Small intestine (tissue), 7 donors: ENCODE data around the gene INF2. TPM values are rescaled to one million over a fixed set of nuclear protein-coding genes. Genes with fewer than 3 reads are reported as not detected.
A peak's percentile ranks its signal among the peaks of the same experiment; 100 is the strongest.
"Not testable (repeated sequence)": the region's sequence is repeated elsewhere in the genome, so short reads cannot be mapped to it uniquely, and the experiment has no call there.

Source experiments
- DNase-seq, 2 donors: peaks; one replicate each; pipeline versions ENCODE4 v3.0.0 to v3.0.0-alpha.2; 2013
- FAIRE-seq: peaks from 2 replicates; lab custom pipeline; 2012; peaks lifted over from hg19 to GRCh38; lab: Jason Lieb, UNC
- H3K27ac ChIP-seq, 3 donors: one replicate each; pipeline ENCODE4 v1.5.1; 2013; ENCODE audit warnings: low read length in 2 of 3, mild to moderate bottlenecking in 2 of 3, control low read depth in 1 of 3, inconsistent platforms in 1 of 3, low read depth in 1 of 3, moderate library complexity in 1 of 3
- H3K27me3 ChIP-seq, 3 donors: one replicate each; pipeline ENCODE4 v1.6.1; 2013; ENCODE audit warnings: low read length in 3 of 3, inconsistent platforms in 1 of 3; ENCODE audit not compliant: control insufficient read depth in 3 of 3, insufficient read depth in 3 of 3
- H3K36me3 ChIP-seq, 3 donors: one replicate each; pipeline ENCODE4 v1.6.1; 2013; ENCODE audit warnings: low read length in 3 of 3, inconsistent platforms in 1 of 3, low read depth in 1 of 3, mild to moderate bottlenecking in 1 of 3, moderate library complexity in 1 of 3; ENCODE audit not compliant: control insufficient read depth in 3 of 3, insufficient read depth in 2 of 3
- H3K4me1 ChIP-seq, 3 donors: one replicate each; pipeline ENCODE4 v1.6.1; 2013; ENCODE audit warnings: low read length in 2 of 3, inconsistent platforms in 1 of 3, low read depth in 1 of 3, mild to moderate bottlenecking in 1 of 3, moderate library complexity in 1 of 3; ENCODE audit not compliant: control insufficient read depth in 3 of 3, insufficient read depth in 2 of 3
- H3K4me3 ChIP-seq, 3 donors: one replicate each; pipeline ENCODE4 v1.5.1; 2013; ENCODE audit warnings: low read length in 3 of 3, control low read depth in 1 of 3, inconsistent platforms in 1 of 3, low read depth in 1 of 3, mild to moderate bottlenecking in 1 of 3, moderate library complexity in 1 of 3
- H3K9me3 ChIP-seq, 2 donors: one replicate each; pipeline ENCODE4 v1.6.1; 2013; ENCODE audit warnings: low read depth in 1 of 2, low read length in 1 of 2; ENCODE audit not compliant: control insufficient read depth in 2 of 2, insufficient read depth in 1 of 2
- WGBS, 3 donors: extraction: QIAGEN DNeasy Blood & Tissue Kit; methylation state at CpG; one replicate each; pipeline ENCODE4 v1.1.7; 2013; 5-methylcytosine and 5-hydroxymethylcytosine counted together
- polyA plus RNA-seq, 4 donors: library from polyadenylated mRNA; stranded (reverse) in 3 of 4; unstranded in 1 of 4; fragments of 200-250 nt in 3 of 4; fragments of 120-200 nt in 1 of 4; gene quantifications; one replicate each; pipeline versions ENCODE4 v1.2.1 to v1.2.3, GENCODE V29; 2013
- donor health status: healthy with polysubstance abuse.
- donor health status: control.
- donor health status: control.
- donor health status: Bipolar disorder and iron deficiency.
- donor health status: healthy.

The INF2 gene
- polyA plus RNA-seq, 4 donors: 62.6 to 364 (median 197) TPM

GRCh38 chr14:104724407-104724980 is 35.1 kb downstream of the INF2 start:
- FAIRE-seq (no peak), DNase-seq (peak; percentile 33 to 46)
- Histone ChIP-seq H3K9me3 (no peaks in the 10 kb centered on the region), H3K27ac (no peak overlapping the region), H3K4me1 (peaks cover 0 to 13% (median 4%) of the 10 kb centered on the region in 3 donors), H3K4me3 (peak overlapping the region; percentile 36 to 63 (median 55)), H3K27me3 (no peaks in the 10 kb centered on the region), H3K36me3 (peaks cover 0 to 31% (median 4%) of the 10 kb centered on the region in 3 donors)
- 4 to 5% (median 4%) methylated on average over 11 to 27 of the region's 27 CpGs for WGBS, 3 donors

GRCh38 chr14:104724981-104725771 is 35.8 kb downstream of the INF2 start:
- Histone ChIP-seq H3K4me1 (peaks cover 0 to 13% (median 4%) of the 10 kb centered on the region in 3 donors), H3K27me3 (no peaks in the 10 kb centered on the region), H3K9me3 (no peaks in the 10 kb centered on the region), H3K27ac (no peak overlapping the region), H3K36me3 (peaks cover 0 to 25% (median 4%) of the 10 kb centered on the region in 3 donors), H3K4me3 (peak overlapping the region in 2 of 3 donors; percentile 55 to 63)
- DNase-seq (peak in 1 of 2 donors; percentile 44), FAIRE-seq (no peak)
- 36 to 44% (median 37%) methylated on average over 23 to 24 of the region's 24 CpGs for WGBS, 3 donors

GRCh38 chr14:104725772-104726548 is 36.5 kb downstream of the INF2 start:
- WGBS, 3 donors: 62 to 78% (median 74%) methylated on average over 19 to 25 of the region's 25 CpGs
- Histone ChIP-seq H3K4me1 (peaks cover 0 to 13% (median 4%) of the 10 kb centered on the region in 3 donors), H3K36me3 (peaks cover 0 to 23% (median 4%) of the 10 kb centered on the region in 3 donors), H3K27me3 (no peaks in the 10 kb centered on the region), H3K9me3 (no peaks in the 10 kb centered on the region), H3K27ac (no peak overlapping the region), H3K4me3 (no peak overlapping the region)
- DNase-seq (no peak), FAIRE-seq (no peak)

GRCh38 chr14:104726600-104727451 is 37.4 kb downstream of the INF2 start:
- no peak for FAIRE-seq
- WGBS, 3 donors: 39 to 53% (median 49%) methylated on average over 21 of the region's 21 CpGs
- peaks cover 0 to 13% (median 4%) of the 10 kb centered on the region in 3 donors for H3K4me1 ChIP-seq

GRCh38 chr14:104728631-104729030 is 39.2 kb downstream of the INF2 start:
- no peaks in the 10 kb centered on the region for H3K9me3 ChIP-seq
- FAIRE-seq (no peak), DNase-seq (no peak)
- H3K4me3 ChIP-seq: no peak overlapping the region
- H3K36me3 ChIP-seq: no peaks in the 10 kb centered on the region
- 89 to 91% (median 90%) methylated on average over 17 of the region's 17 CpGs for WGBS, 3 donors
- peaks cover 0 to 13% (median 6%) of the 10 kb centered on the region in 3 donors for H3K4me1 ChIP-seq
- H3K27ac ChIP-seq: no peak overlapping the region
- H3K27me3 ChIP-seq: no peaks in the 10 kb centered on the region

More at GRCh38 chr14:104726600-104727451, 37.4 kb downstream of the INF2 start:
- no peak for DNase-seq
- Histone ChIP-seq H3K9me3 (no peaks in the 10 kb centered on the region), H3K27ac (no peak overlapping the region), H3K36me3 (peaks cover 0 to 15% (median 2%) of the 10 kb centered on the region in 3 donors), H3K4me3 (no peak overlapping the region), H3K27me3 (no peaks in the 10 kb centered on the region)

- not testable (repeated sequence) for H3K27me3 ChIP-seq, DNase-seq, H3K36me3 ChIP-seq, H3K4me3 ChIP-seq, FAIRE-seq, H3K27ac ChIP-seq, H3K9me3 ChIP-seq
- peaks cover 0 to 13% (median 6%) of the 10 kb centered on the region in 3 donors for H3K4me1 ChIP-seq
- WGBS, 3 donors: 93 to 95% (median 95%) methylated on average over 36 to 64 of the region's 73 CpGs
Measured at GRCh38 chr14:104729176-104729834, 39.9 kb downstream of the INF2 start.

GRCh38 chr14:104729835-104730181 is 40.4 kb downstream of the INF2 start:
- Histone ChIP-seq H3K9me3 (no peaks in the 10 kb centered on the region), H3K36me3 (no peaks in the 10 kb centered on the region), H3K27me3 (no peaks in the 10 kb centered on the region), H3K4me1 (peaks cover 0 to 9% (median 2%) of the 10 kb centered on the region in 3 donors), H3K4me3 (no peak overlapping the region), H3K27ac (no peak overlapping the region)
- FAIRE-seq (no peak), DNase-seq (no peak)
- WGBS, 3 donors: 80 to 88% (median 82%) methylated on average over 5 to 16 of the region's 16 CpGs
